NT2/D1 (cell line): ENCODE measurements around the gene TRIM72.

Experiments used
- YY1 ChIP-seq: IDR thresholded peaks from 2 replicates; pipeline ENCODE4 v1.6.1; 2011; ENCODE audit not compliant: insufficient read length, insufficient read depth
- ZNF274 ChIP-seq: IDR thresholded peaks from 2 replicates; pipeline ENCODE4 v1.6.1; 2011; ENCODE audit warnings: mild to moderate bottlenecking, low read depth, low read length

- TF ChIP-seq ZNF274 (no peak), YY1 (no peak)
These were observed 63.8 kb downstream of the TRIM72 start for GRCh38 chr16:31277659-31278260.
